SK-N-MC (cell line): Measurements from ENCODE around the gene BCDIN3D.

ENCODE experiments used
- EZH2 ChIP-seq: fragments of 200-600 bp; sonication (generic); IDR thresholded peaks from one replicate; pipeline ENCODE4 v1.6.1; 2017; ENCODE audit warnings: antibody characterized with exemption
- POLR2AphosphoS5 ChIP-seq: IDR thresholded peaks from 2 replicates; pipeline ENCODE4 v1.6.1; 2012; ENCODE audit warnings: mild to moderate bottlenecking, low read depth, low read length, borderline replicate concordance

- TF ChIP-seq POLR2AphosphoS5 (no peak), EZH2 (no peak)
Measured at GRCh38 chr12:49825971-49826421, 16.9 kb downstream of the BCDIN3D start.
